ENCODE results near the gene RASSF5.

The RASSF5 gene

GRCh38 chr1:206507284-206508129 lies at the start of gene RASSF5:
Gene RASSF5, plus strand, starts transcription at chr1:206507531. Its CDS starts 72 bp downstream, at chr1:206507603.
- DNase-seq, result peak; percentile 72

GRCh38 chr1:206459703-206460102 lies 47.6 kb upstream of the RASSF5 start:
- no peak for DNase-seq

GRCh38 chr1:206460836-206461426 lies 46.4 kb upstream of the RASSF5 start:
- no peak for DNase-seq

- peak; percentile 51 for DNase-seq
Measured at GRCh38 chr1:206461602-206462455, 45.5 kb upstream of the RASSF5 start.

GRCh38 chr1:206463137-206463536 lies 44.2 kb upstream of the RASSF5 start:
- no peak for DNase-seq

- no peak for DNase-seq
Measured at GRCh38 chr1:206463911-206464310, 43.4 kb upstream of the RASSF5 start.

- DNase-seq, result no peak
Measured at GRCh38 chr1:206464456-206464964, 42.8 kb upstream of the RASSF5 start.

GRCh38 chr1:206465951-206466350 lies 41.4 kb upstream of the RASSF5 start:
- DNase-seq, result no peak

GRCh38 chr1:206466840-206467649 lies 40.3 kb upstream of the RASSF5 start:
- no peak for DNase-seq

- DNase-seq, result peak; percentile 38
Measured at GRCh38 chr1:206467915-206468314, 39.4 kb upstream of the RASSF5 start.

GRCh38 chr1:206468571-206468970 lies 38.8 kb upstream of the RASSF5 start:
- no peak for DNase-seq

GRCh38 chr1:206469411-206469932 lies 37.9 kb upstream of the RASSF5 start:
- DNase-seq, result peak; percentile 19

GRCh38 chr1:206469933-206470691 lies 37.2 kb upstream of the RASSF5 start, which contains the start of gene IKBKE:
Gene IKBKE, plus strand, starts transcription at chr1:206470476. Its CDS starts 2,752 bp downstream, at chr1:206473228.
- DNase-seq, result peak; percentile 59

GRCh38 chr1:206470692-206471414 lies 36.5 kb upstream of the RASSF5 start:
- DNase-seq, result peak; percentile 35

- no peak for DNase-seq
Measured at GRCh38 chr1:206471415-206471801, 35.9 kb upstream of the RASSF5 start.

GRCh38 chr1:206472024-206472423 lies 35.3 kb upstream of the RASSF5 start:
- no peak for DNase-seq

- no peak for DNase-seq
Measured at GRCh38 chr1:206472454-206472853, 34.9 kb upstream of the RASSF5 start.

- DNase-seq, result no peak
Measured at GRCh38 chr1:206472886-206473285, 34.4 kb upstream of the RASSF5 start.

- DNase-seq, result no peak
Measured at GRCh38 chr1:206476058-206476457, 31.3 kb upstream of the RASSF5 start.

- DNase-seq, result no peak
Measured at GRCh38 chr1:206476591-206476990, 30.7 kb upstream of the RASSF5 start.
